Measurements from ENCODE around the gene COL25A1. TPM values are rescaled to one million over a fixed set of nuclear protein-coding genes. Genes with fewer than 3 reads are reported as not detected.

Gene COL25A1
- total RNA-seq, 1 experiment from 2014 or later = not detected

- Histone ChIP-seq H3K4me1 (ENCODE audit: control insufficient read depth, insufficient read depth, low read length) (no peaks in the 10 kb centered on the region), H3K4me3 (ENCODE audit: low read depth in 2 of 2, low read length in 2 of 2) (no peak overlapping the region), H3K27ac (ENCODE audit: low read length) (no peak overlapping the region), H3K36me3 (ENCODE audit: control insufficient read depth, insufficient read depth, low read length) (no peaks in the 10 kb centered on the region), H3K9me3 (ENCODE audit: control insufficient read depth, insufficient read depth, low read depth, low read length) (no peaks in the 10 kb centered on the region), H3K27me3 (ENCODE audit: control insufficient read depth, insufficient read depth, low read length) (no peaks in the 10 kb centered on the region)
- DNase-seq (ENCODE audit: low read depth, low spot score) (no peak), ATAC-seq (no peak)
- intact Hi-C loops (cut with micrococcal nuclease; ENCODE audit: unreplicated experiment) = no loop called here
- ChIA-PET CTCF (no interaction called here), POLR2A (no interaction called here)
- BruUV-seq (replicated peaks) = no TSS peak
- in situ Hi-C loops (cut with HindIII; ENCODE audit: low pct_unique_long_range_greater_than_20kb, low sequenced_read_pairs) = no loop called here
- TF ChIP-seq SIN3A (IDR thresholded peaks at IDR 0.05; ENCODE audit: borderline replicate concordance, insufficient read depth, low read depth, low read length) (no peak), TCF7L2 (IDR thresholded peaks at IDR 0.05; ENCODE audit: low read depth, low read length) (no peak), REST (IDR thresholded peaks at IDR 0.05; ENCODE audit: insufficient read depth in 1 of 2, low read depth in 2 of 2, low read length in 1 of 2) (no peak), POLR2AphosphoS5 (IDR thresholded peaks at IDR 0.05; ENCODE audit: low read depth, low read length) (no peak), CTCF (IDR thresholded peaks at IDR 0.05) (no peak)
Observed at GRCh38 chr4:108772402-108772801, 530.1 kb downstream of the COL25A1 start.

- H3K27ac ChIP-seq (ENCODE audit: low read length) = no peak overlapping the region
- H3K36me3 ChIP-seq (ENCODE audit: control insufficient read depth, insufficient read depth, low read length) = no peaks in the 10 kb centered on the region
- ChIA-PET CTCF (no interaction called here), POLR2A (no interaction called here)
- in situ Hi-C loops (cut with HindIII; ENCODE audit: low pct_unique_long_range_greater_than_20kb, low sequenced_read_pairs) (no loop called here), intact Hi-C loops (cut with micrococcal nuclease; ENCODE audit: unreplicated experiment) (no loop called here)
- TF ChIP-seq CTCF (IDR thresholded peaks at IDR 0.05) (no peak), POLR2AphosphoS5 (IDR thresholded peaks at IDR 0.05; ENCODE audit: low read depth, low read length) (no peak), SIN3A (IDR thresholded peaks at IDR 0.05; ENCODE audit: borderline replicate concordance, insufficient read depth, low read depth, low read length) (no peak), REST (IDR thresholded peaks at IDR 0.05; ENCODE audit: insufficient read depth in 1 of 2, low read depth in 2 of 2, low read length in 1 of 2) (no peak), TCF7L2 (IDR thresholded peaks at IDR 0.05; ENCODE audit: low read depth, low read length) (no peak)
- H3K4me3 ChIP-seq (ENCODE audit: low read depth in 2 of 2, low read length in 2 of 2) = no peak overlapping the region
- BruUV-seq (replicated peaks) = no TSS peak
- DNase-seq (ENCODE audit: low read depth, low spot score) (no peak), ATAC-seq (no peak)
- H3K4me1 ChIP-seq (ENCODE audit: control insufficient read depth, insufficient read depth, low read length) = no peaks in the 10 kb centered on the region
- H3K27me3 ChIP-seq (ENCODE audit: control insufficient read depth, insufficient read depth, low read length) = peaks cover 12% of the 10 kb centered on the region
- no peaks in the 10 kb centered on the region for H3K9me3 ChIP-seq (ENCODE audit: control insufficient read depth, insufficient read depth, low read depth, low read length)
Observed at GRCh38 chr4:108766058-108766457, 536.4 kb downstream of the COL25A1 start.

Data from Panc1 (cell line).